DMS79 treated with DMSO at 0.1 percent for 48 hours (cell line): ENCODE results near the gene IPO9.
A peak's percentile ranks its signal among the peaks of the same experiment; 100 is the strongest.

ENCODE experiments used
- DNase-seq: peaks from one replicate; lab custom pipeline; 2025; lab: John Stamatoyannopoulos, UW

IPO9 gene

DNA sequence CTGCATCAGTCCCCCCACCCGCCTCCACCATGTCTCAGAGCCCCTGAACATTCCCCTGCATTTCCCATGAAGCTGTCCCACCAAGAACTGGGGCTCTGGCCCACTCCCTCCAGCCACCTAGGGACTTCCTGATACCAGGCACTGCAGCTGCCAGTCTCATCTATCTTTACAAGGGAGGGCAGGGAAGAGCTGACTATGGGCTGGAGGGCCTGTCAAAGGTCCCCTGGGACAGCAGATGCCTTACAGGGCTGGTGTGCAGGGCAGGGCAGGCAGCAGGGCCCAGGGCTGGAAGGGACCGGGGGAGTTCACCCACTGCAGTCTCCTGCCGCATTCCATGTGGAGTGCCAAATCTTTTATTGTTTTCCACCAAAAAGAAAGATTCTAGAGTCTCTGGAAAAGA, 77.4 kb downstream of the IPO9 start:
- DNase-seq, result no peak

DNA sequence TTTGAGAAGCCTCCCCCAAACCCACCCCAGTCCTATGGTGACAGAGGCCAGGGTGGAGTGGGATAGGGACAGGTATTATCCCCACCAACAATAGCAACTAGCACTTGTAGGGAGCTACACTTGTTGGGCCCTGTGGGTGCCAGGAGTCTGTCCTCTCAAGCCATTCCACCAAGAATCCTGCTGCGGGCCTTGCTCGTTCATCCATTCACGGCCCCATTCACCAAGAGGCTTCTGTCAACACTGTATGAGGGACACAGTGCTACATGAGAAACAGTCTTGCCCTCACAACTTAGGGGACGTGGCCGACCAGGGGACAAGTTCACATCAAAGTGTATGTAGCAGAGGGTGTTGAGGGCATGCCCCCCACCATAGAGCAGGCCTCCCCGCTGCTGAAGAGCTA, 78.7 kb downstream of the IPO9 start:
- DNase-seq, result no peak

DNA sequence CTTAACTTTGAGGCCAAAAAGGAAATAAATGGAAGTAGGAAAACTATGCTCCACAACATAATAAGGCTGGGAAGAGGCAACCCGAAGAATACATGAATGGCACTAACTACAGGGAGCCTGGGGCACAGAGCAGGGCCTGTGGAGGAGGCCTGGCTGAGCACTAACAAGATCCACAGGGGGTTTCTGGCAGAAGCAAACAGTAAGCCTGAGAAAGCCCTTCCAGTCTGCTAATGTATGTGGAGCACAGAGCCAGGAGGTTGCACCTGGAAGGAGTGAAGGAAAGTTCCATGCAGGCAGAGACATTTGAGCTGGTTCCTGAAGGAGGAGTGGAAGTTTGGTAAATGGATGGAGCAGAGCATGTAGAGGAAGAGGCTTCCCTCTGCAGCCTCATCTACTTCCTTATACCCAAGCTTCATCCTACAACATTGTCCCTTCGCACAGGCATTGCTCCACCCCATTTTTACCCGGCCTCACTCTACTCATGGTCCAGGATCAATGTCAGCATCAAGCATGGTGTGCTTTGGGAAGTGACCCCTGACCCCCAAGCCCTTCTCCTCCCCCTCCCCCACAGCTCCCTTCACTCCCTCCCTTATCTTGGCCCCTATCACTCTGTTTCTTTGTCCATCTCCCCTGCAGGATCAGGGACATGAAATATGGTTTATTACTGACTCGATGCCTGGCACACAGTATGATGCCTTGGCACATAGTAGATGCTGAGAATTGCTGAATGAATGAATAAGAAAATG, 83.0 kb downstream of the IPO9 start:
- DNase-seq, result no peak

DNA sequence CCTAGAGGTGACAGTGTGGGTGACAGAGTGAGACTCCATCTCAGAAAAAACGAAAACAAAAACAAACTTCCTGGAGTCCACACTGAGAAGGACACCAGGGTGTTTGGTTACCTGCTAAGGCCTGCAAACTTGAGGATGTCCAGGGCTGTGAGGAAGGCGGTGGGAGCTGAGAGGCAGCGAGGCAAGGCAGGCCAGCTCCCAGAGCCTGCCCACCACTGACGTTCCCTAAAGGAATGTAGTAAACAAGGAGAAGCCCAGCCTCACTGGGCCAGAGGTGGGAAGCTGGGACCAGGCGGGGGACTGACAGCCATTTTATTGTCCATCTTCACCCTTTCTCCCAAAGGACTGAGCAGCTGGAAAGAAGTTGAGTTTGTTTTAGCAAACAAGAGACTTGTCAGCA, 83.9 kb downstream of the IPO9 start:
- no peak for DNase-seq

DNA sequence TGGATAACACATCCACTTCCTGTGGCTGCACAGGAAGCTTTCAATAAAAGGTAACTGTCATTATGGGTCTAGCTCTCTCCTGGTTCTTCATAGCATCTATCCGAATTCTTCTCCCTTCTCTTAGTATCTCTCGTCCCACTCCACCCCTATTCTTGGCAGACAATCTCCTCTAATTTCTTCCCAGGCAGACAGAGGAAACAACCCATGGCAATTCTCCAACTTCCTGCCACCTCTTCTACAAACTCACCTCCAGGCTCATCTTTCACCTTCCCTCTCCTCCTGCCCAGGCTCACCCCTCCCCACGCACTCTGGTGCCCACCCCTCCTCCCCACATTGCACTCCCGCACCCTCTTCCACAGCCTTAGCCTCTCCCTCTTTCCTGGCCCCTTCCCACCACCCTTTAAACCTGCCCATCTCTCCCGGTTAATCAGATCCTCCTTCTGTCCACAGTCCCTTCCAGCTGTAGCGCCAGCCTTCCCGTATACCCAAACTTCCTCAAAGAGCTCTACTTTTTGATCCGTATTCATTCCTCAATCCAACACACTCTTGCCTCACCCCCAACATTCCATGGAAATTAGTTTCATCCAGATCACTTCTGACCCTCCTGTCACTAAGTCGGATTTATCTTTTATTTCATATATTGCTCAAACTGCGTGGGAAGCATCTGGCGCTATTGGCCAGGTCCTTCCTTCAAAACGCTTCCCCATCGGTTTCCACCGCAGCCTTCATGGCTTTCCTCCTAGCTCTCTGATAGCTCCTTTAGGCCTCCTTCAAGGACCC, 85.7 kb downstream of the IPO9 start:
- no peak for DNase-seq

DNA sequence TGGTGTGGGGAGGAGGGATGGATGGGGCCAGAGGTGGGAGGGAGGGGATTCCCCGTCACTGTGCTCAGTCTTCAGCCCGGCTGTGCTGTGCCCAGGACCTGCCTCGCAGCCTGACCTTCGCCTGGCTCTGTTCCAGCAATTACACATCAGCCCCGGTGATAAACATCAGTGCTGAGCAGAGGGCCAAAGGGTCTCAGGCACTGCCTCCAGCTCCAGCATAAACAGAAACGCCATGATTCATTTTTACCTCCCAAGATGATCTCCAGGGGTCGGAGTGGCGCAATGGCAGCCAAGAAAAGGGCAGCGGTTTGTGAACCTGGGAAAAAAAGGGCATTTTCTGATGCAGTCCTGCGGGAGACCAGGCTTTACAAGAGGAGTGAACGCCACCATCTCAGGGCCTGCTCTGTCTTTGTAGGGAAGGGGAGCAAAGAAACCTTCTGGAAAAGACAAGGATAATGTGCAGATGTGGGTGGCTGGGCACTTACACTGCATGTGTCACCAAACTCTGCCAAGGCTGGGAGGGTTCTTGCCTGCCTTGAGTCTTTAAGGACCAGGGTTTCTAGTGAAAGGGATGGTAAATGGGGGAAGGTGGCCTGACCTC, 87.8 kb downstream of the IPO9 start:
- DNase-seq, result peak; percentile 39

DNA sequence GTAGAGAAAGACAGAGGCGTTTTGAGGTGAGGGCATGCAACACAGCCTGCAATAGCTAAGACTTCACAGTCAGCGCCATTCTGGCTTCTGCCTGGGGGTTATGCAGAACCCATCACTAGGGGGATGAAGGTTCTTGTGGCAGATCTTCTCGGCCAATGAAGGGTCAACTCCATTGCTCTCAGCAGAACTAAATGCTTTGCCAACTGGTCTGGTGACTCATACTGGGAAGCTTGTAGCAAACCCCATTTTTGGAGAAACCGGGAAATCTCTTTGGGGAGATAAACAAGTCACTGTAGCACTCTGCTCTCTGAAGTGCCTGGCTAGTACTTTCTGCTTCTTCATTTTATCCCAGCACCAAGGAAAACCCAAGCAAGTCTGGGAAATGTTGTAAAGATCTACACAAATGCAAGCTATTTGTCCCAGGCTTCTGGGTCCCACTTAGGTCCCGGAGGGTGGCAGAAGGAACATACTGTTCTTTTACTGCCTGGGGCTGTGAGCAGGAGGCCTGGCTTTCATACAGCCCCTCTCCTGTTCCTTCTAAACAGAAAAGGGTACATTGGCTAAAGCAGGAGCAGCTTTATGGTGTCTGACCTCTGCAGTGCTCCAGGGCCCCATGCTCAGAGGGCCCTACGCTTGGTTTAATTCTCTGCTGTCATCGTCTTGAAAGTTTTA, 88.5 kb downstream of the IPO9 start:
- no peak for DNase-seq

DNA sequence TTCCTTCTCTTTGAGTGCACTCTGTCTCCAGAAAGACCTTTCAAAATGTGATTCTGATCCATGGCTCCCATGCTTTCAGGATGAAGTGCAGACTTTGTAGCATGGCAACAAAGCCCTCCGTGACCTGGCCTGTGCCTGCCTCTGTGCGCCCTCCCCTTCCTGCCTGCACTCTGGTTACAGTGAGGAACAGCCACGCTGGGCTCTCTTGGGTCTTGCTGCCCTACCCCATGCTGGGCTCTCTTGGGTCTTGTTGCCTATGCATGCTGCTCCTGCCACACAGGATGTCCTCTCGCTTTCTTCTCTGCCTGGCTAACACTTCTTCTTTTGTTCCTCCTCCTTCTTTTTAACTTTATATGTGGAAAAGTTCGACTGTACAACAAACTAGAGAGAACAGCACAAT, 89.4 kb downstream of the IPO9 start:
- DNase-seq, result no peak

DNA sequence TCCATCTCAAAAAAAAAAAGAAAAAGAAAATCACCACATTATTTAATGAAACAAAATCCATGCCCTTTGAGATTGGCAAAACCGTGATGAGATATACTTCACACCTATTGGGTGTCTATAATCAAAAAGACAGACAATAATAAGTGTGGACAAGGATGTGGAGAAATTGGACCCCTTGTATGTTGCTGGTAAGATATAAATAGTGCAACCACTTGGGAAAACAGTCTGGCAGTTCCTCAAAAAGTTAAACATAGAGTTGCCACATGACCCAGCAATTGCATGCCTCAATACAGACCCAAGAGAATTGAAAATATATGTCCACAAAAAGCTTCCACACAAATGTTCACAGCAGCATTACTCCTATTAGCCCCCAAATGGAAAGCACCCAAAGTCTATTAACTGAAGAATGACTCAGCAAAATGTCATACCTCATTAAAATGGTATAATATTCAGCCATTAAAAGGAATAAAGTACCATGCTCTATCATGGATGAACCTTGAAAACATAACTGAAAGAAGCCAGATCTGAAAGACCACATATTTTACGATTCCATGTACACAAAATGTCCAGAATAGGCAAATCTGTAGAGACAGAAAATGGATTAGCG, 93.1 kb downstream of the IPO9 start:
- no peak for DNase-seq

DNA sequence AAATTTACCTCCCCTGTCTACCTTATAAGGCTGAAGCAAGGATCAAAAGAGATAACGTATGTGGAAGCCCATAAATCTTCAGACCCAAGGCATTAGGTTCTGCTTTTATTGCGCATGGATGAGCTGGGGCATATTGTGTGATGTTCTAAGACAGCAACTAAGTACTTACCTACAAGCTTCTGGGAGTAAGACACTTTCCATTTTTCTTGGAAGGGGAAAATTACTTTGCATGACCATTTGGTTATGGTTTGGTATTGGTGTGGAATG, 96.3 kb downstream of the IPO9 start:
- no peak for DNase-seq

DNA sequence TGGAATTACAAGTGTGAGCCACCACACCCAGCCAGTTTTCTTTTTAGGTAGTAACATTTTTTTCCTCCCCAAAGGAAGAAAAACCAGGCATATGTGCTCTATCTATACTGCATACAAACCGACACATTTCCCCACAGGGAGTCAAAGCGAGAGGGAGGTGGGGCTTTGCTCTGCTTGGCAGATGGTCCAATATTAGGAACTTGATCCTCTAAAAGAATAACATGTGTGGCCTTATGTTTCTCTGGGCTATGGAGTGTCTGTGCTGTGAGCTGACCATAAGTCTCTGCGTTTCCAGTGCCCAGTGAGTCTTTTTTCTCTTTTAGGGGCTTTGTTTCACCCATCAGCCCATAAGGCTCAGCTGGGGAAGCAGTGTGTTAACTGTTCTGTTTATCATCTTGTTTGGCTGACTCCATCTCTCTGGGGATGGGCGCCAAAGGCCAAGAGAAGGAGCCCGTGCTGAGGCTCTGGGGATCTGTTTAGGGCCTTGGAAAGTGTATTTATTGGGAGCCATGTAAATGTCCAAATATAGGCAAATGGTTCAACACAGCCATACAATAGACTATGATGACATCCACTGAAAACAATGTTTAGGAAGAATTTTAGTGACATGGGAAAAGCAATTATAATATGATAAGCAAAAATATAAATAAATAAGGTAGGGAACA, 97.2 kb downstream of the IPO9 start:
- no peak for DNase-seq

DNA sequence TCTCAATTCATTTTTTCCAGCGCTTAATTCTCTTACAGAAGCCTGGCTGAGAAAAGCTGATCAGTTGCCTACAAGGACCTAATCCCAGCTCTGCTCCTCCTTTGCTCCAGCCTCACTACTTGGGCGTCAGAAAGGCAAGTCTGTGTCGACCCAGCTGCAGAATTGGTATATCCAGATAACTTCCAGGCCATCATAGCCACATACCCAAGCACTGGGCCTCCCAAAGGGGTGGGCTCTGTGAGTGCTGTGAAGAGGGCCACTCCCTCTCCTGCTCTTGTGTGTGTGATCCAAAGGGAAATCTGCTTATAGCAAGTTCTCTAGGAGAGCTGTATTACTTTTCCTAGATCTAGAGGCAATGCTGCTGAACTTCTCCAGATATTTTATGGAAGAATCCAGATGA, 99.3 kb downstream of the IPO9 start:
- no peak for DNase-seq

DNA sequence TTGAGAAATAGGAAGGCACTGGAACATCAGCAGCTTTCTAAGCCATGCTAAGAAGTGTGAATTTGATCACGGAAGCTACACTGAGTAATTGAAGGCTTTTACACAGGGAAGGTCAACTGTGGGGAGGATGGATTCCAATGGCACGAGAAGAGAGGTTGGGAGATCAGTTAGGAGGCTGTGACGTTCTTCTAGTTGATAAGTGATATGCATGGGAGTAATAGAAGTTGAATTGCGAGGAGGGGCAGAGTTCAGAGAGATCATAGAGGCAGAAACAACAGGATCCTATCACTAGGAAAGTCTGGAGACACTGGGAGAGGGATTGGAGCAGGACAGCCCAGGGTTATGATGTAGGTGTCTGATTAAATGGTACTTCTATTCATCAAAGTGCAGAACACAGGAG, 101.2 kb downstream of the IPO9 start:
- no peak for DNase-seq

DNA sequence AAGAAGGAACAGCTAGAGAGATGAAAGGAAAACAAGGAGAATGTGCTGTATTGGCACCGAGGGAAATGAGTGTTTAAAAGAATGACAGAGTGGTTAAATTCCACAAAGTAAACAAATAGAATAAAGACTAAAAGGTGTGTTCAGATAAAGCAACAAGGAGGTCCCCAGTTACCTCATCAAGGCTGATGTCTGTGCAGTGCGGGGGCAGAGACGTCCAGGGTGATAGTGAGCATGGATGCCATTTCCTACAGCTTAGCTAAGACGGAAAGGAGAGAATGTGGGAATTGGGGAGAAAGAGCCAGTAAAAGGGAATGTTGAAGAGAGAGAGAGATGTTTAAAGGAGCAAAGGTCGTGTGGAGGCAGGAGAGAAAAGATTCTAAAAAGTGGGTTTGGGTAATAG, 101.8 kb downstream of the IPO9 start:
- DNase-seq, result no peak
